GM10847 (cell line): Measurements from ENCODE around the gene POLD2.

Experiments
- POLR2A ChIP-seq: IDR thresholded peaks from 2 replicates; pipeline ENCODE4 v1.6.1; 2011; ENCODE audit not compliant: insufficient read length; ENCODE audit errors: extremely low read depth

POLD2 gene

DNA sequence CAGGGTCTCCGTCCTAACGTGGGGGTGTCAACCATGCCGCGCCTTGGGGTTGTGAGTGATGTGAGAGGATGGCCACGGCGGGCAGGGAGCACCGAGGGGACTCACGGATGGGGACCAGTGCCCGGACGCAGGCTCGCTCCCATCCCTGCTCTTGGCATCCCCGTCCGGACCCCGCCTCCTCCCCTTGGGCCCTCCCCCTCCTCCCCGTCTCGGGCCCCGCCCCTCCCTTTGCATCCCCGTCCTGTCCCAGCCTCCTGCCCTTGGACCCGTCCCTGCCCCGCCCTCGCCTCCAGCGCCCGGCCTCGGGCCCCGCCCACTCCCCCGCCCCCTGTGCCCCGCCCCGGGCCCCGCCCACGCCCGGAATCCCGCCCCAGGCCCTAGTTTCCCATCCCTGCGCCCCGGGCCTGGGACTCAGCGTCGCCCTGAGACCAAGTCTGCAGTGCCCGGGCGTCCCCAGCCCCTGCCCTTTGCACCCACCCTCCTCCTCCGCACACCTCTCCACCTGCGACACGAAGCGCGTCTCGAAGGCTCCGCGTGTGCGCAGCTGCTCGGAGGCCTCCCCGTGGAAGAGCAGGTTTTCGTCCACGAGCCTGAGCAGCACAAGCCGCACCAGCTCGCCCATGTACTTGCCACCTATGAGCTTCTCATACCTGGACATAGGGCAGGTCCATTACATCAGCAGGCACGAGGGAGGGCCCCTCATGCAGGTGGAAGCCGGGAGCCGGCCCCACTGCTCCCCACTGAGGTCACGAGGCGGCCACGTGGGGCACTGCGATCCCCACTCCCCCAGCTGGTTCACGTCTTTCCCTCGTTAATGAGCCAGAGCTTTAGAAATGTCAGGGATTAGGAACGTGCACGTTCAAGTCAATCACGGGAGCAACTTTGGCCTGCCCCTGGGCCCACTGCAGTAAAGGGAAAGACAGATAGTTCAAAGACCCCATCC is 22.9 kb upstream of the POLD2 start:
- TF ChIP-seq POLR2A: no peak

DNA sequence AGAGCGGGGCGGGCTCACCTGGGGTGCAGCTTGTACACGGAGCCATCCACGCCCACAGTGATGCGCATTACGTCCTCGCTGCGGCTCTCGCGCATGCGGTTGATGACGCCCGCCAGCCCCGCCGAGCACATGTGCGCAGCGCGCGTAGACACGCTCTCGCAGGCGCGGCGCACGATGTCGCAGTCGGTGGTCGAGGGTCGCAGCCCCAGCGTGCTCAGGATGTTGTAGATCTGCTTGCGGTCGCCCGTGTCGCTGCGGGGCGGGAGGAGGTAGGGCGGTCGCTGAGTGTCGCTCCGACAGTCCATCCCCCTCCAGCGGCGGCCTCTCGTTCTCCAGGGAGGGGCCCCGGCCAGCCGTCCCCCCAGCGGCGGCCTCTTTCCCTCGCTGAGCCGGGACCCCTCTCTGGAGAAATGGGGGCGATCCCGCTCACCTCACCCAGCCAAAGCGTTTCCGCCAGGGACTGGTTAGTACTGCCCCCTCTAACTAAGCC is 22.2 kb upstream of the POLD2 start:
- no peak for TF ChIP-seq POLR2A

DNA sequence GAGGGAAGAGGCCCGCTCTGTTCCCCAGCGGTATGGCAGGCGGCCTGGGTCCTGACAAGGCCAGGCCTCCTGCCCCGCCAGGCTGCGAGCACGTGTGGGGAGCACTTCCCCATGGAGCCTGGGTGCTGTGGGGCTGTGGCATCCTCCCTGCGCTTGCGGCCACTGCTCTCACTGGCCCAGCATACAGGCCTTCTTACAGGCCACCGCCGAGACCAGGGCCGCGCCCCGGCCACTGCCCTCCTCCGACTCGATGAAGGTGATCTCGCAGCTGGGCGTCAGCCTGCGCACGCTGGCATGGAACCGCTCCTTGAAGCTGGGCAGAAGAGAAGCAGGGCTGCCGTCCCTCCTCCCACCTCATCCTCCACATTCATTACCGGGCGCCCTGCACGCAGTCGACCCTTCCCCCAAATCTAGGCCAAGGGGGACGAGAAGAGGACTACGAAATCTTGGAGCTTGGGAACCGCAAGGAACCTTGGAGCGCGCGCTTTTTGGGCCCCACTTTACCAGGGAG is 21.7 kb upstream of the POLD2 start:
- no peak for TF ChIP-seq POLR2A

DNA sequence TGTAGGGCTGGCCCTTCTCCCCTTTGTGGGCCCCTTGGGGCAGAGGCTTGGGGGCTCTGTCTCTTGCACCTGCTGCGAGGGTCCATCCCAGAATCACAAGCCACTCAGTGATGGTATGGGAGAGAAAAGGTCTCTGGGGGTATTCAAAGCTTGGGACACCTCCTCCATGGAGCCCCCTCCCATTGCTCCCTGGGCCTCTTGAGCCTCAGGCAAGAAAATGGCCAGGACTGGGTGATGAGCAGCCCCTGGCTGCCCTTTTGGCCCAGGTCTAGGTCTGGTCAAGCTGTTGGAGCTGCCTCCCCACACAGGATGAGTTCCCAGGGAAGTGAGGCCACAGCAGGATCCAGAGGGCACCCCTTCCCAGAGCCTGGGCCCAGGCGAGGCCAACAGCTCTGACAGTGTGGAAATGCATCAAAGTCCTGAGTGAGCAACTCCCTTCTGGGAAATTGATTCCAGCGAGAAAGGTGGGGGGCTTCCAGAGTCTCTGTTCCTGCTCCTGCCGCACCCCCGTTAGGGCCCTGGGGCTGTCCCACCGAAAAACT is 21.1 kb upstream of the POLD2 start:
- TF ChIP-seq POLR2A: no peak

DNA sequence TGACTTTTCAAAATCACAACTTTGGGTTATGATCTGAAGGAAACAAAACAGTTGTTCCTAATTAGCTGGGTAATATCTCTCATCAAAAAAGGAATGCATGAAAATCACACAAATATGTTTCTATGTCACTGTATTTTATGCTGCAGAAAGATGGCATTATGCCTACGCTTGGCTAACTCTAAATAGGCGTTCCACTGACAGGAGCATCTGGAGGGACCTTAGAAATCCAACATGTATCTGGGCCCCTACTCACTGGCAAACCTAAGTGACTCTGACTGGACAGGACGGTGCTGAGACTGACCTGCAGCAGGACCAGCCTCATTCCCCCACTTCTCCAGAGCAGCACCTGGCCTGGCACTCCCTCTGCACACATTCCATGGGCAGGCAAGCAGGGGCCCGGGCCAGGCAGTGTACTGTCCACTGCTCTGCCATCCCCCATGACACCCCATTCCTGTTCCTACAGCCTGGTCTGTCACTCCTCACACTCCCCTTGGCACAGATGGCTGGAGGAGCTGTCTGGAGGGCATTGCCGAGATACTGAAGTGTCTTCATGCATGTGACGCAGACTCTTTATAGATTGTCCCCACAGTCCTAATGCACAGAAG is 20.4 kb upstream of the POLD2 start:
- no peak for TF ChIP-seq POLR2A

DNA sequence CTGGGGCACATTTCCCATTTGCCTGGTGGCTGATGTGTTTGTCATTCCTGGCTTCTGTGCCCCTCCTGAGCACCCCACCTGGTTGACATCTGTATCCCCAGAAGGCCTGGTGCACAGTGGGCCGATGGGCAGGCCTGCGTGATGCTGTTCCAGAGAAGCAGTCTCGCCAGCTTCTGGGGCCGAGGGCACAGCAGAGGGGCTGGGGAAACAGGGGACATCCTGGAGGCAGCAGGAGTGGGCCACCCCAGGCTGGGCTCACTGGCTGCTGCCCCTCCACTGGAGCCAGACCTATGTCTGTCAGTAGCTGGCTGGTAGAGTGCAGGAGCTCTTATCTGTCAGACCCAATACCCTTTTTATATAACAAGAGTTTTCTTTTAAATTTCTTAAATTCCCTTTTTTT is 18.7 kb upstream of the POLD2 start:
- TF ChIP-seq POLR2A: no peak

DNA sequence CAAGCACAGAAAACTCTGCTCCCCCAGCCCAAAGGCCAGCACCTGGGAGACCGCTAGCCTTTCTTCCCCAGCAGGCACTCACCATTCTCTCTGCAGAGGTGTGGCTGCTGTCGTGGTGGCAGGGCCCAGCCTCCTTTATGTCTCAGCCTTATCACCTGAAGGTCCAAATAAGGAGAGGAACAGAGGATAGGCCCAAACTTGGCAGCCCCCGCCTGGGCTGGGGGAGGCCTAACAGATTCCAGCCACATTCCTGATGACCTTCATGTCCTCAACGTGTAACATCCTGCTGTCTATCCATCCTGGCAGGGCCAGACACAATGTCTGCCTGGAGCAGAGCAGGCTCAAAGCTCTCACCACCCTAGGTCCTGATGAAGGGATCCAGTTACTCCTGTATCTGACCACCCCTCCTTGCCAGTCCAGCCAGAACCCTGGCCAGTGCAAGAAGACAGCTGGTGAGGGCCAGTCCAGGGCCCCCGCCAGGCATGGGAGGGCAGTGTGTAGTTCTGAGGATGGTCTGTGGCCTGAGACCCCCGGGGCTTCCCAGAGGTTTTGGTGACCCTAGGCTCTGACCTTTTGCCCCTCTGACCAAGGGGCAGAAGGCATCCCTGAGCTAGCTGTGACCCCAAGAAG is 18.0 kb upstream of the POLD2 start, which contains the start of gene MYL7:
TSS of gene MYL7 (minus strand) at position 112 of the 630 bp plus-strand sequence. CDS start at position 85, 27 bp downstream.
- TF ChIP-seq POLR2A: no peak

DNA sequence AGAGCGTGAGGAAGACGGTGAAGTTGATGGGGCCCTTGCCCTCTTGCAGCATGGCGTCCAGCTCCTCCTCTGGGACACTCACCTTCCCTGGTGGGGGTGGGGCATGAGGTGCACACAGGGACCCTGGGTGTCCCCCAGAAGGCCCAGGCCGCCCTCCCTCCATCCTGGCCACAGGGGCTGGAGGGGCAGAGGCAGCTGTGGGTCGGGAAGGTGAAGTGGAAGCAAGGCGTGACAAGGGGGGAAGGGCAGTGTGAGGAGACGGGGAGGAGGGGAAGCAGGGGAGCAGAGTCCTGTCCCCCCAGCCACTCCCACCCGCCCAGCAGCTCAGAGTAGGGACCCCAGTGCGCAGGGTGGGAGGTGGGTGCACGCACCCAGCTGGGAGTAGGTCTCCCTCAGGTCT is 17.0 kb upstream of the POLD2 start:
- TF ChIP-seq POLR2A: no peak

DNA sequence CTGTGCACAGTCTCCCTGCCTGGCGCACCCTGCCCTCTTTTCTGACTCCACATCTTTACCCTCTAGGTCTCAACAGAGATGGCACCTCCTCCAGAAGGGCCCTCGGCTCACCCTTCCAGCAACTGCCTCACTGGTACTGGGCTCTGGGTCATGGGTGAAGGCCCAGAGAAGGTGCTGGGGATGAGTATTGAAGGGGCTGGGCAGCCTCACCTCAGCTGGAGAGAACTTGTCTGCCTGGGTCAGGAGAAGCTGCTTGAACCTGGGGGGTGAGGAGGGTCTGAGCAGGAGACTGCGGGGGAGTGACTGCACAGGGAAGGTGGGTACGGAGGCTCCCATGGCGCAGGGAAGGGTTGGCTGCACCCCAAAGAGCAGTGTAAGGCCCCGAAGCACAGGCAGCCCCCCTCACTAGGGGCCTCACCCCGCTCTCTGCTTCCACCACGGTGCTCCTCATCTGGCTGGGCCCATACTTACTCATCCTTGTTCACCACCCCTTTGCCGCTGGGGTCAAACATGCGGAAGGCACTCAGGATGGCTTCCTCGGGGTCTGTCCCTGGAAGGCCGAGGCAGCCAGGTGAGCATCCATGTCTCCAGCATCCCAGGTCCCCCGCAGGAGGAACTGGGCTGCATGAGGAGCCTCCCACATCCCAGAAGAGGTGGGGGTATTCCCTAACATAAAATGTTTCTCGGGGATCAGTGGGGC is 16.1 kb upstream of the POLD2 start:
- TF ChIP-seq POLR2A: no peak

DNA sequence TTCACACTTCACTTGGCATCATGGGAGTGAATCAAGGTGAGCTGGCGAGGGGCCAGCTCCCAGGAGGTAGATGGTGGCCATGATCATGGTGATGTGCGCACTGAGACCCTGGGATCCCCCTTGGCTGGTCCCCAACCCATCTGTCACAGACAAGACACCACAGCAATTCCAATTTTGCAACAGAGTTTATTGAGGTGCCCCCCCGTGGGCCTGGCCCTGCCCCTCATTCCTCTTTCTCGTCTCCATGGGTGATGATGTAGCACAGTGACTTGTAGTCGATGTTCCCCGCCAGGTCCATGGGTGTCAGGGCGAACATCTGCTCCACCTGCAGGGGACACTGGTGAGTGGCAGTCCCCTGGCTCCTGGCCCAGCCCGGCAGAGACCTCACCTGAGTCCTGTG is 15.3 kb upstream of the POLD2 start:
- TF ChIP-seq POLR2A: no peak

DNA sequence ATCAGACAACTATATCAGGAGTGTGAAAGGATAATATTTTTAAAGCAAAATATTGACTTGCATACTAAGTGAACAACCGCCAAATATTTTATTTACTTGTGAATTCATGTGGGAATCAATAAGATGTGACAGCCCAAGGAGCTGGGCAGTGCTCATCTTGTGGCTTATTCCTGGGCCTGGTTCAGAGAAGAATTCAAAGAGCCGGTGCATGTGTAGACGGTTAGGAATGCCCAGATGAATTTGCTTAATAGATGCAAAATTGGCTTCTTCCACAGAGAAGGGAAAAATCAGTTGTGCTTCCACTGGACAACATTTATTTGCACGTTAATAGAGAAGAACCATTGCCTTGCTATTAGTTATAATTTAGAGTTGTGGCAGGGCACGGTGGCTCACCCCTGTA is 13.4 kb upstream of the POLD2 start:
- TF ChIP-seq POLR2A: no peak

DNA sequence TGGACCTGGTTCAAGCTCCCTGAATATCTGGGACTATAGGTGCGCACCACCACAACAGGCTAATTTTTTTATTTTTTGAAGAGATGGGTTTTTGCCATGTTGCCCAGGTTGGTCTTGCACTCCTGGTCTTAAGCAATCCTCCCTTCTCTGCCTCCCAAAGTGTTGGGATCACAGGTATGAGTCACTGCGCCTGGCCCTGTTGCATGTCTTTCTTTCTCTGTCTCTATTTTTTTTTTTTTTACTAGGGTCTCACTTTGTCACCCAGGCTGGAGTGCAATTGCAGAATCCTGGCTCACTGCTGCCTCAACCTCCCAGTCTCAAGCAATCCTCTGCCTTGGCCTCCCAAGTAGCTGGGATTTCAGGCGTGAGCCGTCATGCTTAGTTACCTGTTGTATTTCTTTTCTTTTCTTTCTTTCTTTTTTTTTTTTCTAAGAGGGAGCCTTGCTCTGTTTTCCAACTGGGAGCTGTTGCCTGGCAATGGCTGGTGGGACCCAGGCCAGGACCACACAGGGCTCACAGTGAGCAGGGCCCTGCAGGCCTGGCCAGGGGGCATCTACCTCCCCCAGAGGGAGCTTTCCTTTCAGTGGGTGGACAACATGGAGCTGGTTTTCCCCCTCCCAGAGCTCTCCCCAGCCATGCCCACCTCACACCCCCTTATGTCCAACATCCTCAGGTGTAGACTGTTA is 11.7 kb upstream of the POLD2 start:
- no peak for TF ChIP-seq POLR2A

DNA sequence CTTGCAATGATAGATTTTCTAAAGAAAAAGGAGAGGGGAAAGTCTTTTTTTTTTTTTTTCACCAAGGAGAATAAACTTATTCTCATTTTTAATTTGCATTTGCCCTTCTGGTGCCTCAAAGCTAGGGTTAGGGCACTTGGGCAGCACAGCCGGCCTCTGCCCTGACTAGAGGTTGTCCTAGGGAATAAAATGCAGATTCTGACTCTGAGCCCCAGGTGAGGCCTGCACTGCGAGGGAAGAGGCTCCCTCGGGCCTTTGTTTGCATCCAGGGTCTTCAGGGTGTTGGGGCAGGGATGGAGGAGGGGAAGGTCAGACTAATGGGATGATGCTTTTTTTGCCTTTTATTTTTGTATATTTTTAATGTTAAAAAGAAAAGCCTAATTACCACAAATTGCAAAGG is 9.9 kb upstream of the POLD2 start:
- TF ChIP-seq POLR2A: no peak

DNA sequence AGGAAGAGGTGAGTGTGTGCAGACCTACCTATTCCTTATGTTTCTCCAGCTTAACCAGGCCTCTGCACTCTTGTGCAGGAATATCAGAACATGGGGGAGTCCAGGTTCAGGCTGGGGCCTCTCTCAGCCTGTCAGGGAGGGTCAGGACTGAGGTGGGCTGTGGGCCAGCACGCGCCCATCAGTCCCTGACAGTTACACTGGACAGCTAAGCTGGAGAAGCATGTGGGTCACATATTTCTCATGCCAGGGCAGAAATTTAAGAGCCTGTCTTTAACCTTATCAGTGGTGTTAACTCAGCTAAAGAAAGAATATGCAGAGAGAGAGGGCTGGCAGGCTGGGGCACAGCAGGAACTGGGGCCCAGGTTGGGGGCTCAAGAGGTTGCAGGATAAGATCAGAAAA is 8.7 kb upstream of the POLD2 start:
- no peak for TF ChIP-seq POLR2A
